Subcutaneous adipose tissue (tissue), 4 donors: ENCODE measurements around the gene ITPK1. TPM values are rescaled to one million over a fixed set of nuclear protein-coding genes. Genes with fewer than 3 reads are reported as not detected.

Source experiments
- total RNA-seq, 4 donors: library from RNA; depleted of rRNA; stranded (reverse); fragments of >200 nt; gene quantifications; one replicate each; pipeline ENCODE4 v1.1.0, GENCODE V29; 2016
- TF ChIP-seq, protein P1 (sequence below): fragments of 450-650 bp; IDR thresholded peaks from one replicate; pipeline ENCODE4 v1.5.1; 2016; ENCODE audit warnings: low read depth, mild to moderate bottlenecking, control low read depth, antibody characterized with exemption, moderate library complexity

Gene ITPK1
- total RNA-seq, 4 donors from 2014 or later: 53.4 to 109 (median 60.3) TPM

DNA sequence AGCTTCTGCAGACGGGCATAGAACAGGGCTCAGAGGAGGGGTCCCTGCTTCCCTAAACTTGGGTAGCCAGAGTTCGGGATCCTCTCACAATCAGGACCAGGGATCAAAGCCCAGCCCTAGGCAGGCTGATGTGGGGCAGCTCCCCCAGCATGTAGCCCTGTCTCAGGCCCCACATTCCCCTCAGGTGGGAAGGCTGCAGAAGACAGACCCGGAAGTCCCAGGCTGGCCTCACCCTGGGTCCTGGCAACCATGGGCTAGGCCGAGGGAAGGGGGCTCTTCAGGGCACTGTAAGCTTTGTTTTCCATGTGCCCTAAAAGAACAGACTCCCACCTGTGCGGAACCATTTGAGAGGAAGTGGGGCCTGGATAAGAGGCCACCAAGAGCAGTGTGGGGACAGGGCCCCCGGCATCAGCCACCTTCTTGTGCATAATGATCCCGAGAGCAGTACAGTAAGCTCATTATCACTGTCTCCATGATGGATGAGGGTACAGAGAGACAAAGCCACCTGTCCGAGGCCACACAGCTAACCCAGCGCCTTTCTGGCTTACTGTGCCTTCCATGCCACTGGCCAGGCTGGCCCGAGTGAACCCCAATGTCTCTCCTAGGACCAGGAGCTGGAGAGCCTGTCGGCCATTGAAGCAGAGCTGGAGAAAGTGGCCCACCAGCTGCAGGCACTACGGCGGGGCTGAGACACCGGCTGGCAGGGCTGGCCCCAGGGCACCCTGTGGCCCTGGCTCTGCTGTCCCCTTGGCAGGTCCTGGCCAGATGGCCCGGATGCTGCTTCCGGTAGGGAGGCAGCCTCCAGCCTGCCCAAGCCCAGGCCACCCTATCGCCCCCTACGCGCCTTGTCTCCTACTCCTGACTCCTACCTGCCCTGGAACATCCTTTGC is 181.3 kb downstream of the ITPK1 start:
- TF ChIP-seq, protein P1, sequence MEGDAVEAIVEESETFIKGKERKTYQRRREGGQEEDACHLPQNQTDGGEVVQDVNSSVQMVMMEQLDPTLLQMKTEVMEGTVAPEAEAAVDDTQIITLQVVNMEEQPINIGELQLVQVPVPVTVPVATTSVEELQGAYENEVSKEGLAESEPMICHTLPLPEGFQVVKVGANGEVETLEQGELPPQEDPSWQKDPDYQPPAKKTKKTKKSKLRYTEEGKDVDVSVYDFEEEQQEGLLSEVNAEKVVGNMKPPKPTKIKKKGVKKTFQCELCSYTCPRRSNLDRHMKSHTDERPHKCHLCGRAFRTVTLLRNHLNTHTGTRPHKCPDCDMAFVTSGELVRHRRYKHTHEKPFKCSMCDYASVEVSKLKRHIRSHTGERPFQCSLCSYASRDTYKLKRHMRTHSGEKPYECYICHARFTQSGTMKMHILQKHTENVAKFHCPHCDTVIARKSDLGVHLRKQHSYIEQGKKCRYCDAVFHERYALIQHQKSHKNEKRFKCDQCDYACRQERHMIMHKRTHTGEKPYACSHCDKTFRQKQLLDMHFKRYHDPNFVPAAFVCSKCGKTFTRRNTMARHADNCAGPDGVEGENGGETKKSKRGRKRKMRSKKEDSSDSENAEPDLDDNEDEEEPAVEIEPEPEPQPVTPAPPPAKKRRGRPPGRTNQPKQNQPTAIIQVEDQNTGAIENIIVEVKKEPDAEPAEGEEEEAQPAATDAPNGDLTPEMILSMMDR: no peak

DNA sequence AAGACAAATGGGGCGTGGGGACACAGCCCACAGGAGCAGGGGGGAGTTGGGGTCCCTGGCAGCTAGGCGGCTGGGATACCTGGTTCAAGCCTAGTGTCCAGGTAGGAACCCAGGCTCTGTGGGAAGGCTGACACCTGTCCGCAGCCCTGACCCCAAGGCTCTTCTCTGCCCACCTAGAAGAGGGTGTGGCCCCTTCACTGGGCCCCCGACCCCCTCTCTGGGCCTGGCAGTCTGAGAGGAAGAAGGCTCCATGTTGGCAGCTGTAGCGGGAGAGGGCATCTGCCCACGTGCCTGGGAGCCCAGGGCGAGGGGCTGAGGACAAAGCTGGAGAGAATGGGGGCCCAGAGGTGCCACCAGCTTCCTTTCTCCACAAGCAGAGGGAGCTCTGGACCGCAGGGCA is 182.2 kb downstream of the ITPK1 start:
- TF ChIP-seq, protein P1: no peak

DNA sequence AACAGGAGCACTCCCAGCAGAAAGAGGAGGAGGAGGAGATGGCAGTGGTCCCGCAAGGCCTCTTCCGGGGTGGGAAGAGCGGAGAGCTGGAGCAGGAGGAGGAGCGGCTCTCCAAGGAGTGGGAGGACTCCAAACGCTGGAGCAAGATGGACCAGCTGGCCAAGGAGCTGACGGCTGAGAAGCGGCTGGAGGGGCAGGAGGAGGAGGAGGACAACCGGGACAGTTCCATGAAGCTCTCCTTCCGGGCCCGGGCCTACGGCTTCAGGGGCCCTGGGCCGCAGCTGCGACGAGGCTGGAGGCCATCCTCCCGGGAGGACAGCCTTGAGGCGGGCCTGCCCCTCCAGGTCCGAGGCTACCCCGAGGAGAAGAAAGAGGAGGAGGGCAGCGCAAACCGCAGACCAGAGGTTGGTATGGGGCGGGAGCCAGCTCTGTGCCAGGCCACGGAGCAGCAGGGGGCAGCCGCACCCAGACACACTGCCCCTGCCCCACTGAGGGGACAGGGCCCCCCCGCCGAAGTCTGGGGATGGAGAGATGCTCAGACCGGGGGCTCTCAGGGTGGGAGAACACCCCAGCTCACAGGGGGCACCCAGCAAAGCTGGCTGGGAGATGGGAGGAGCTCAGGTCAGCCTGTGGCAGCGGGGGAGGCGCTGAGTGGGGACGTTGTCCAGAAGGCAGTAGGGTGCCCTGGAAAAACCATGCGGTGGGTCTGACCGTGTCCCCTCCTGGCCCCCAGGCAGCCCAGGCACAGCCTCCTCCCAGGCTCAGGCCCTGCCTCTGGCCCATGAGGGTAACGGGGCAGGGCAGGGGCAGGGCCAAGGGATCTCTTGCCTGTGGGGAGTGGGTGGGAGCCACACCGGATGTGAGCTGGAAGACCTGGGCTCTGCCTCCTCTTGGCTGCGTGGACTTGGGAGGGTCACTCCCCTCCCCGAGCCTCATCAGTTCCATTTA is 183.0 kb downstream of the ITPK1 start:
- TF ChIP-seq, protein P1: no peak

- TF ChIP-seq, protein P1: no peak
Observed at GRCh38 chr14:92931681-92932447, 183.9 kb downstream of the ITPK1 start.

DNA sequence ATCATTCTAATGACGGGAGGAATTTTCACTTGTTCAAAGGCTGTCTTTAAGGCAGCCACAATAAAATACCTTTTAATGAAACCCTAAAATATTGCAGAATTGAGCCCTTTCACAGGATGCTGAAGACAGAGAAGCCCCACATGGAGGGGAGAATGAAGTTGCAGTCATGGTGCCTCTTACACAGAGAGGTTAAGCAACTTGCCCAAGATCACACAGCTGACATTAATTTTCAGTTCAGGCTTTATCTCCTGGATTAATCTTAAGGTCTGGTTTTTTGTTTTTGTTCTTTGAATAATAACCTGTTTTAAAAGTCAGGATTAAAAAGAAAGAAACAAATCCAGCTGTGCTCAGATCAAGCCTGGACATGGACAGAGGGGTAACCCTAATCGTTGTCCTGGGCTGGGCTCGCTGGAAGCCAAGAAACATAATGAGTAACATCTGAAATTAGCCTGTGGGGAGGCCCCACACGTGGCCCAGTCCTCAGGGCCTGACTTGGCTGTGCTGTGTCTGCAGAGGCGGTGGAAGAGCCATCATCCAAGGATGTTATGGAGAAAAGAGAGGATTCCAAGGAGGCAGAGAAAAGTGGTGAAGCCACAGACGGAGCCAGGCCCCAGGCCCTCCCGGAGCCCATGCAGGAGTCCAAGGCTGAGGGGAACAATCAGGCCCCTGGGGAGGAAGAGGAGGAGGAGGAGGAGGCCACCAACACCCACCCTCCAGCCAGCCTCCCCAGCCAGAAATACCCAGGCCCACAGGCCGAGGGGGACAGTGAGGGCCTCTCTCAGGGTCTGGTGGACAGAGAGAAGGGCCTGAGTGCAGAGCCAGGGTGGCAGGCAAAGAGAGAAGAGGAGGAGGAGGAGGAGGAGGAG is 184.8 kb downstream of the ITPK1 start:
- TF ChIP-seq, protein P1: no peak
